Endometrial microvascular endothelial cells (primary cell): ENCODE results near the gene GRID2. TPM values are rescaled to one million over a fixed set of nuclear protein-coding genes. Genes with fewer than 3 reads are reported as not detected.
"Not testable (repeated sequence)": the region's sequence is repeated elsewhere in the genome, so short reads cannot be mapped to it uniquely, and the experiment has no call there.

Experiments
- in situ Hi-C: cut with HindIII; loops from 2 replicates; pipeline ENCODE4 v1.10.0; 2017; ENCODE audit warnings: low sequenced_read_pairs, low pct_unique_long_range_greater_than_20kb; ENCODE audit errors: inconsistent ontology term
- total RNA-seq: library from RNA; depleted of rRNA; stranded (reverse); fragments of >200 nt; gene quantifications from one replicate; pipeline ENCODE4 v1.2.3, GENCODE V29; 2015; ENCODE audit errors: inconsistent ontology term

The GRID2 gene
- total RNA-seq, 1 donor from 2014 or later, result not detected

DNA sequence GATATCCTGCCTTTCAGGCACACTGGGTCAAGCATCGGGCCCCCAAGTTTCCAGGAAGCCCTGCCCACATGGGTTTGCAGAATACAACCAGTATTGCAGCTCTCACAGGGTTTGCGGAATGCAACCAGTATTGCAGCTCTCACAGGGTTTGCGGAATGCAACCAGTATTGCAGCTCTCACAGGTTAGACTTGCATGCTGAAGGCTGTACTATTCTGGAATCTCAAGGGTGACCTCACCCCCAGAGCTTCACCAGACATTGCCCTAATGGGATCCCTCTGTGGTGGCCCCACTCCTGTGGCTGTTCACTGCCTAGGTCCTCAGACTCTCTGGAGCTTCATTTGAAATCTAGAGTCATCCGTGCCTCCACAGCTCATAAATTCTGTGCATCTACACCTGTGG lies 884.1 kb downstream of the GRID2 start:
- in situ Hi-C loops, result no loop called here

- in situ Hi-C loops, result no loop called here
Measured at GRCh38 chr4:93199492-93199891, 895.7 kb downstream of the GRID2 start.

GRCh38 chr4:93201471-93202096 lies 897.8 kb downstream of the GRID2 start:
- in situ Hi-C loops, result no loop called here

GRCh38 chr4:93203708-93204107 lies 899.9 kb downstream of the GRID2 start:
- in situ Hi-C loops, result no loop called here

- in situ Hi-C loops, result no loop called here
Measured at GRCh38 chr4:93212250-93212649, 908.5 kb downstream of the GRID2 start.

DNA sequence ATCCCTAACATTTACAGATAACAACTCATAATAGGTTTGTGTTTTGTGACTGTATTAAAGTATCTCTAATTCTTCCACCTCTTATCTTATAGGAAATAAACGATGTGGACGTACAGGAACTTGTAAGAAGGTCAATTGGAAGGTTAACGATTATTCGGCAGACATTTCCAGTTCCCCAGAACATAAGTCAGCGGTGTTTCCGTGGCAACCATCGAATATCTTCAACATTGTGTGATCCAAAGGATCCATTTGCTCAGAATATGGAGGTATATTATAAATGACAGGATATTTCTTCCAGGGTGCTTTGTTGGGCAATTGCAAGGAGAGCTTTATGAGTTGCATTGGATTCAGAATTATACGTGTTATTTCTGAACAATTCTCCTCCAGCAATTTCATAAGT lies 912.9 kb downstream of the GRID2 start:
- in situ Hi-C loops, result no loop called here

- in situ Hi-C loops, result no loop called here
Measured at GRCh38 chr4:93217431-93217830, 913.7 kb downstream of the GRID2 start.

DNA sequence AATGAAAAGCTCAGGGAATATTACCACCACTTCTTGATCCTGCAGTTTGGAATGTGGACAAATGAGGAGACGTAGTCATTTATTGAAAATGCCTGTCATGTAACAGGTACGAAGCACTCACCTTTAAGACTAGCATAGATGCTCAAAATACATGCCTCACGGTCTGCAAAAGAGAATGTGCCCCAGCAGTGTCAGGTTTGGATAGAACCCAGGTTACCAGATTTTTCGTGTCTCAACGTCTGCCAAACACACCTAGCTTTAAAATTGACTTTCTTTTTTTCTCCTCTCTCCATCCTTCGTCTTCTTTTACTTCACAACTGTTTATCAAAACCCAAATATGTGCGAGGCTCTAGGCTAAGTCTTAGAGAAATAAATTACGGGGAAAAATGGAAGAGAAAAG lies 918.0 kb downstream of the GRID2 start:
- in situ Hi-C loops, result no loop called here

- in situ Hi-C loops, result no loop called here
Measured at GRCh38 chr4:93228021-93228420, 924.3 kb downstream of the GRID2 start.

GRCh38 chr4:93232883-93233282 lies 929.1 kb downstream of the GRID2 start:
- in situ Hi-C loops, result no loop called here

DNA sequence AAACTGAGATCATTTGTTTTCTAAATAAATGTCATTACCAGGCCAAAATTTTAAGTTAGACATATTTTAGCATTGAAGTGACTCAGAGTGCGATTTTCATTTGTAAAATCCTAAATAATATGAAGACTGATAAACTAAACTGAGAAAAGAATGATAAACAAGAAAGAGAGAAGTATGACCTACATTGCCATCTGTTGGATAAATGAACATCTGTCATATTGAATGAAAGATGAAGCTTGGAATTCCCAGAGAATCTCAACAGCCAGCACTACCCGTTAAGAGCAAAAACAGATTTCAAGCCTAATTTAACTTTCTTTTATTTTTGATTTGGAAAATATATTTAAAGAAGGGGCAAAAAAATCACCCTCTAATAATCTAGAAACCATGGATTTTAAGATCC lies 933.8 kb downstream of the GRID2 start:
- in situ Hi-C loops, result no loop called here

- in situ Hi-C loops, result no loop called here
Measured at GRCh38 chr4:93243262-93243661, 939.5 kb downstream of the GRID2 start.

- in situ Hi-C loops, result no loop called here
Measured at GRCh38 chr4:93261207-93261606, 957.4 kb downstream of the GRID2 start.

DNA sequence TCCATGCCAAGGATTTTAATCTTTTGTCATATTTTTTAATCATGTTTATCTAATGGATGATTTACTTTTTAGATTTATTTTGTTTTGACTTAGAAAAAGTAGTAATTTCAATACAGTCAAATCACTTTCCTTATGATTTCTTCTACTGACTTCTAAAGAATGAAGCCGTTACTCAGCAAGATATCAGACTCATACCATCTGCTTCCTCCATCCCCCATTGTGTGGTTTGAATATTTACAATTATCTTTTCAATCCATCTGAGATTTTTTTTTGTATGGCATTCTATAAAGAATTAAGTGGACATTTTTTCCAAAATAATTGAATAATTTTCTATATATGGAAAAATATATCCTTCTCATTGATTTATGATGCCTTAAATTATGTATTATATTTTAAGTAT lies 959.4 kb downstream of the GRID2 start:
- in situ Hi-C loops, result no loop called here

- in situ Hi-C loops, result no loop called here
Measured at GRCh38 chr4:93267747-93268146, 964.0 kb downstream of the GRID2 start.

- in situ Hi-C loops, result no loop called here
Measured at GRCh38 chr4:93285346-93285745, 981.6 kb downstream of the GRID2 start.

GRCh38 chr4:93289241-93289640 lies 985.5 kb downstream of the GRID2 start:
- in situ Hi-C loops, result no loop called here

- in situ Hi-C loops, result no loop called here
Measured at GRCh38 chr4:93289831-93290230, 986.1 kb downstream of the GRID2 start.

GRCh38 chr4:93299118-93299517 lies 995.4 kb downstream of the GRID2 start:
- in situ Hi-C loops, result no loop called here

DNA sequence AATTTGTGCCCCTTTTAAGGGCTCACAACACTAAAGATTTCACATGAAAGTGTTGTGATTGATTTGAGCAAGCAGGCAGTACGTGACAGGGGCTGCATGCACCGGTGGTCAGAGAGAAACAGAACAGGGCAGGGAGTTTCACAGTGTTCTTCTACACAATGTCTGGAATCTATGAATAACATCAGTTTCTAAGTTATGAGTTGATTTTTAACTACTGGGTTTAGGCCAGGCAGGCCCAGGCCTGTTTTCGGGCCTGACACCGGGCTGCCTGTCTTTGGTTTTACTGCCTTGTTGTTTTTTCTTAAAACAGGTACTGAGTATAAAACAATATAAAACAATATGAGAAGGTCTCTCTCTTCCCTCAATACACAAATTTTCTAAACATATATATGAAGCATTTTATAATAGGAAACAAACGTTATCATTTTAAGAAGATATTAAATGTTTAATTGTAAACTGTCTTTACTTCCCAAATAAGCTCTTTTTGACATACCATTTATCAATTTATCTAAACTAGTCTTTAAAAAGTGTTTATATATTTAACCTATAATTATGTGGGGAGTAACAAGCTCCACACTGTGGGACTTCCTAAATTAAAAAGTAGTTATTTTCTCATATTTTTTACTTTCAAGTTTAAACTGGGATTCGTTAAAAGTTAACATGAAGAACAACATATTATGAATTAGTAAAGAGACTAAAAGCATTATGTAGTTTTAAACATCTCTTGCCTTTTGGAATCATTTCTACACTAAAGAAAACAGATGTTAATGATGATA lies 997.2 kb downstream of the GRID2 start:
- in situ Hi-C loops, result not testable (repeated sequence)

- in situ Hi-C loops, result no loop called here
Measured at GRCh38 chr4:93302310-93302709, 998.5 kb downstream of the GRID2 start.
